ENCODE results near the gene DDOST. TPM values are rescaled to one million over a fixed set of nuclear protein-coding genes. Genes with fewer than 3 reads are reported as not detected.
"Not testable (repeated sequence)": the region's sequence is repeated elsewhere in the genome, so short reads cannot be mapped to it uniquely, and the experiment has no call there.

The DDOST gene
- total RNA-seq, 1 donor from 2014 or later: 254 TPM

DNA sequence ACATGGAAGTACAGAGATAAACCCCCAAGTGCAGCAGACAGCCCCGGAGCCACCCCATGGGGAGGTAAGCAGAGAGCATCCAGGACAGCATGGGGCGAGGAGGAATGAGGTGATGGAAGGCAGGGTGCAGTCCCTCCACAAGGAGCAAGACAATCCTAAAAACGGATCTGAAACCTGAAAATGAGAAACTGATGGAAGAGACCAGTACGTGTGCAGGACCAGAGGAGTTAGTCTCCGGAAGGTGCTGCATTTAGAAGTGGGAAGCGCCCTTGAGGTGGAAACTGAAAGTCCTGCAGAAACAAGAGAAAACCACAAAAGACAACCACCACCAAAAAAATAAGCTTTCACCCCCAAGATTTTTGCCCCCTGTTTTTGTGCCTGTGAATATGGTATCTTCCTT lies 17.4 kb upstream of the DDOST start:
- H3K36me3 Mint-ChIP-seq: no peaks in the 10 kb centered on the region
- H3K4me3 Mint-ChIP-seq: no peak overlapping the region
- H3K27me3 Mint-ChIP-seq: peaks cover 3% of the 10 kb centered on the region
- no peak overlapping the region for H3K27ac Mint-ChIP-seq
- no peak for DNase-seq (ENCODE audit: extremely low spot score, unreplicated experiment)
- H3K9me3 Mint-ChIP-seq: no peaks in the 10 kb centered on the region
- no peaks in the 10 kb centered on the region for H3K4me1 Mint-ChIP-seq (ENCODE audit: unreplicated experiment)
- TF ChIP-seq, protein P1, sequence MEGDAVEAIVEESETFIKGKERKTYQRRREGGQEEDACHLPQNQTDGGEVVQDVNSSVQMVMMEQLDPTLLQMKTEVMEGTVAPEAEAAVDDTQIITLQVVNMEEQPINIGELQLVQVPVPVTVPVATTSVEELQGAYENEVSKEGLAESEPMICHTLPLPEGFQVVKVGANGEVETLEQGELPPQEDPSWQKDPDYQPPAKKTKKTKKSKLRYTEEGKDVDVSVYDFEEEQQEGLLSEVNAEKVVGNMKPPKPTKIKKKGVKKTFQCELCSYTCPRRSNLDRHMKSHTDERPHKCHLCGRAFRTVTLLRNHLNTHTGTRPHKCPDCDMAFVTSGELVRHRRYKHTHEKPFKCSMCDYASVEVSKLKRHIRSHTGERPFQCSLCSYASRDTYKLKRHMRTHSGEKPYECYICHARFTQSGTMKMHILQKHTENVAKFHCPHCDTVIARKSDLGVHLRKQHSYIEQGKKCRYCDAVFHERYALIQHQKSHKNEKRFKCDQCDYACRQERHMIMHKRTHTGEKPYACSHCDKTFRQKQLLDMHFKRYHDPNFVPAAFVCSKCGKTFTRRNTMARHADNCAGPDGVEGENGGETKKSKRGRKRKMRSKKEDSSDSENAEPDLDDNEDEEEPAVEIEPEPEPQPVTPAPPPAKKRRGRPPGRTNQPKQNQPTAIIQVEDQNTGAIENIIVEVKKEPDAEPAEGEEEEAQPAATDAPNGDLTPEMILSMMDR (conservative IDR thresholded peaks at IDR 0.05): no peak

- H3K27me3 Mint-ChIP-seq; DNase-seq (ENCODE audit: extremely low spot score, unreplicated experiment); H3K4me1 Mint-ChIP-seq (ENCODE audit: unreplicated experiment); H3K36me3 Mint-ChIP-seq; H3K27ac Mint-ChIP-seq; H3K4me3 Mint-ChIP-seq; H3K9me3 Mint-ChIP-seq: not testable (repeated sequence)
These were observed 12.5 kb upstream of the DDOST start for GRCh38 chr1:20673626-20674025.

GRCh38 chr1:20672265-20672632 lies 11.1 kb upstream of the DDOST start:
- Mint-ChIP-seq H3K27me3 (no peaks in the 10 kb centered on the region), H3K4me3 (no peak overlapping the region), H3K27ac (no peak overlapping the region), H3K4me1 (ENCODE audit: unreplicated experiment) (no peaks in the 10 kb centered on the region), H3K9me3 (no peaks in the 10 kb centered on the region), H3K36me3 (no peaks in the 10 kb centered on the region)
- TF ChIP-seq, protein P1 (conservative IDR thresholded peaks at IDR 0.05): no peak
- no peak for DNase-seq (ENCODE audit: extremely low spot score, unreplicated experiment)

DNA sequence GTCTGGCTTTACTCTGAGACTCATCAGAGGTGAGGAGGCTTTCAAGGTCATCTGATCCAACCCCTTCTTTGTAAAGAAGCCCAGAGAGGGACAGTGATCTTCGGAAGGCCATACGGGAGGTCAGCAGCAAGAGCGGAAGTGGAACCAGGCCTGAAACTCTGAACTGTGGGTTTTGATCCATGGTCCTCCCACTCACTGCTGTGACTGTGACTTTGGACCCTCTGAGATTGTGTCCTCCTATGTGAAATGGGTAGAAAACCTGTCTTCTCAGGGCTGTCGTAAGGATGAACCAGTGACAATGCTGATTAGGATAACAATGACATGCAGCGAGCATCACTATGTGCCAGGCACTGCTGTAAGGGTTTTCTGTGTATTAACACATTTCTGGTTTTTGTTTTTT lies 9.8 kb upstream of the DDOST start:
- no peak overlapping the region for H3K4me3 Mint-ChIP-seq
- DNase-seq (ENCODE audit: extremely low spot score, unreplicated experiment): no peak
- H3K27me3 Mint-ChIP-seq: no peaks in the 10 kb centered on the region
- no peaks in the 10 kb centered on the region for H3K9me3 Mint-ChIP-seq
- H3K4me1 Mint-ChIP-seq (ENCODE audit: unreplicated experiment): no peaks in the 10 kb centered on the region
- TF ChIP-seq, protein P1 (conservative IDR thresholded peaks at IDR 0.05): no peak
- H3K36me3 Mint-ChIP-seq: no peaks in the 10 kb centered on the region
- H3K27ac Mint-ChIP-seq: no peak overlapping the region

DNA sequence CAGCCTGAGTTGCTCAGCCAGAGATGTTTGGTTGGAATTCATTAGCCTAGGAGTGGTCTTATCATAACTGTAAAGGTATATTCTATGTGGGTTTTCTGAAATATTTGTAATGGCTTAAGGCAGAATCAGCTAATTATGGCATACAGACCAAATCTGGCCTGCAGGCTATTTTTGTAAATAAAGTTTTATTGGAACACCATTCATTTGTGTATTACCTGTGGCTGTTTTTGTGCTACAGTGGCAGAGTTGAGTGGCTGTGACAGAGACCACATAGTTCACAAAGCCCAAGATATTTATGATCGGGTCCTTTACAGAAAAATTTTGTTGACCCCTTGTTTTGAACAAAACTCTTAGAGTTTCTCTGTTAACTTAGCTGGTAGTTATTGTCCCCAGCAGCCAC lies 7.4 kb upstream of the DDOST start:
- Mint-ChIP-seq H3K36me3 (no peaks in the 10 kb centered on the region), H3K9me3 (no peaks in the 10 kb centered on the region)

DNA sequence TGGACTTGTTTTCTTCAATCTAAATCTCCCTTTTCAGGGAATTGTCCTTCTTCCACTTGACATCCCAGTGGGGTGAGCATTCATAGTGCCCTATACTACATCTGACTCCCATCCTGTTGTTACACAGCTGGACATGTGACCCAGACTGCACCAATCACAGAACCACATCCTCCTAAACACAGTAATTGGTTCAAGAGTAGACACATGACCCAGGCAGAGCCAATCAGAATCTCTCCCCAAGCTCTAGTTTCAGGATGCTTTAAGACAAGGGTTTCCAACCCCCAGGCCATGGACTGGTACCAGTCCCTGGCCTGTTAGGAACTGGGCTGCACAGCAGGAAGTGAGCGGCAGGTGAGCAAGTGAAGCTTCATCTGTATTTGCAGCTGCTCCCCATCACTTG lies 5.6 kb upstream of the DDOST start:
- Mint-ChIP-seq H3K4me3 (no peak overlapping the region), H3K4me1 (ENCODE audit: unreplicated experiment) (no peaks in the 10 kb centered on the region), H3K9me3 (no peaks in the 10 kb centered on the region), H3K36me3 (no peaks in the 10 kb centered on the region), H3K27ac (no peak overlapping the region), H3K27me3 (no peaks in the 10 kb centered on the region)
- TF ChIP-seq, protein P1 (conservative IDR thresholded peaks at IDR 0.05): no peak
- no peak for DNase-seq (ENCODE audit: extremely low spot score, unreplicated experiment)

More for the DNA sequence above, 7.4 kb upstream of the DDOST start:
- Mint-ChIP-seq H3K27ac (no peak overlapping the region), H3K27me3 (no peaks in the 10 kb centered on the region), H3K4me1 (ENCODE audit: unreplicated experiment) (no peaks in the 10 kb centered on the region), H3K4me3 (no peak overlapping the region)
- TF ChIP-seq, protein P1 (conservative IDR thresholded peaks at IDR 0.05): no peak
- DNase-seq (ENCODE audit: extremely low spot score, unreplicated experiment): no peak
